Measurements from ENCODE around the gene CHRNA3.

CHRNA3 gene

GRCh38 chr15:78620527-78621421 lies at the start of gene CHRNA3:
Gene CHRNA3 (minus strand): TSS chr15:78620996. CDS start chr15:78620794, 202 bp downstream.
- DNase-seq (ENCODE audit: low read depth), result no peak

- no peak for DNase-seq (ENCODE audit: low read depth)
Observed at GRCh38 chr15:78668987-78669386, 48.2 kb upstream of the CHRNA3 start.

- DNase-seq (ENCODE audit: low read depth), result no peak
Observed at GRCh38 chr15:78667578-78668236, 46.9 kb upstream of the CHRNA3 start.

GRCh38 chr15:78666010-78666409 lies 45.2 kb upstream of the CHRNA3 start:
- no peak for DNase-seq (ENCODE audit: low read depth)

- no peak for DNase-seq (ENCODE audit: low read depth)
Observed at GRCh38 chr15:78663703-78664102, 42.9 kb upstream of the CHRNA3 start.

- DNase-seq (ENCODE audit: low read depth), result no peak
Observed at GRCh38 chr15:78662028-78662427, 41.2 kb upstream of the CHRNA3 start.

- DNase-seq (ENCODE audit: low read depth), result no peak
Observed at GRCh38 chr15:78661001-78661400, 40.2 kb upstream of the CHRNA3 start.

GRCh38 chr15:78660584-78660983 lies 39.8 kb upstream of the CHRNA3 start:
- DNase-seq (ENCODE audit: low read depth), result no peak

- no peak for DNase-seq (ENCODE audit: low read depth)
Observed at GRCh38 chr15:78658823-78659222, 38.0 kb upstream of the CHRNA3 start.

GRCh38 chr15:78654272-78654671 lies 33.5 kb upstream of the CHRNA3 start:
- no peak for DNase-seq (ENCODE audit: low read depth)

- DNase-seq (ENCODE audit: low read depth), result no peak
Observed at GRCh38 chr15:78651930-78652615, 31.3 kb upstream of the CHRNA3 start.

- DNase-seq (ENCODE audit: low read depth), result no peak
Observed at GRCh38 chr15:78651007-78651406, 30.2 kb upstream of the CHRNA3 start.

GRCh38 chr15:78650022-78650421 lies 29.2 kb upstream of the CHRNA3 start:
- DNase-seq (ENCODE audit: low read depth), result no peak

GRCh38 chr15:78645009-78645408 lies 24.2 kb upstream of the CHRNA3 start:
- no peak for DNase-seq (ENCODE audit: low read depth)

GRCh38 chr15:78642331-78642730 lies 21.5 kb upstream of the CHRNA3 start:
- no peak for DNase-seq (ENCODE audit: low read depth)

GRCh38 chr15:78641749-78642275 lies 21.0 kb upstream of the CHRNA3 start:
- DNase-seq (ENCODE audit: low read depth), result no peak

GRCh38 chr15:78641102-78641748 lies 20.4 kb upstream of the CHRNA3 start, which contains the start of gene CHRNB4:
Gene CHRNB4 (minus strand): TSS chr15:78641210. CDS start chr15:78641133, 77 bp downstream.
- DNase-seq (ENCODE audit: low read depth), result no peak

GRCh38 chr15:78640527-78641101 lies 19.8 kb upstream of the CHRNA3 start:
- no peak for DNase-seq (ENCODE audit: low read depth)

GRCh38 chr15:78638658-78639314 lies 18.0 kb upstream of the CHRNA3 start:
- DNase-seq (ENCODE audit: low read depth), result no peak

- no peak for DNase-seq (ENCODE audit: low read depth)
Observed at GRCh38 chr15:78637776-78638435, 17.1 kb upstream of the CHRNA3 start.

All from GM04503 (cell line).